Transverse colon (tissue), 4 donors: ENCODE measurements around the gene GRIN2A. TPM values are rescaled to one million over a fixed set of nuclear protein-coding genes. Genes with fewer than 3 reads are reported as not detected.

Experiments used
- DNase-seq: peaks from one replicate; pipeline ENCODE4 v3.0.0-alpha.2; 2019
- H3K27ac ChIP-seq, 4 donors: fragments of 200-600 bp; sonication (generic); 2 replicates each; pipeline ENCODE4 v1.5.1; 2016 to 2018; ENCODE audit warnings: inconsistent platforms in 4 of 4
- H3K27me3 ChIP-seq: fragments of 200-600 bp; sonication (generic); 2 replicates; pipeline ENCODE4 v1.5.1; 2017; ENCODE audit warnings: inconsistent platforms
- H3K36me3 ChIP-seq, 4 donors: fragments of 200-600 bp; sonication (generic); 2 replicates each; pipeline ENCODE4 v1.5.1; 2017 to 2019; ENCODE audit warnings: inconsistent platforms in 4 of 4
- H3K4me1 ChIP-seq, 4 donors: fragments of 200-600 bp; sonication (generic); 2 replicates each; pipeline ENCODE4 v1.5.1; 2017 to 2020; ENCODE audit warnings: inconsistent platforms in 4 of 4
- H3K4me3 ChIP-seq, 4 donors: fragments of 200-600 bp; sonication (generic); 1 replicate in 1 of 4; 2 replicates in 3 of 4; pipeline versions ENCODE4 v1.5.1 to v1.6.1; 2017 to 2019; ENCODE audit warnings: inconsistent platforms in 4 of 4
- H3K9me3 ChIP-seq, 2 donors: fragments of 200-600 bp; sonication (generic); 2 replicates each; pipeline ENCODE4 v1.5.1; 2017 to 2019; ENCODE audit warnings: inconsistent platforms in 2 of 2
- CTCF ChIP-seq, 5 experiments: fragments of 200-600 bp in 3 of 5; fragments of 450-650 bp in 2 of 5; sonication (generic) in 3 of 5; IDR thresholded peaks; 1 replicate in 2 of 5; 2 replicates in 3 of 5; pipeline ENCODE4 v1.5.1; 2016 to 2017; ENCODE audit warnings: antibody characterized with exemption in 5 of 5, inconsistent platforms in 3 of 5, mild to moderate bottlenecking in 2 of 5, moderate library complexity in 1 of 5
- EP300 ChIP-seq: sonication (generic); formaldehyde crosslinking; IDR thresholded peaks from one replicate; pipeline ENCODE4 v1.6.1; 2017; ENCODE audit warnings: antibody characterized with exemption, low read depth
- POLR2A ChIP-seq: fragments of 450-650 bp; IDR thresholded peaks from one replicate; pipeline ENCODE4 v1.6.1; 2016; ENCODE audit warnings: antibody characterized with exemption, mild to moderate bottlenecking, moderate library complexity
- POLR2AphosphoS5 ChIP-seq, 3 donors: sonication (generic); formaldehyde crosslinking; IDR thresholded peaks; one replicate each; pipeline ENCODE4 v1.6.1; 2016; ENCODE audit warnings: antibody characterized with exemption in 3 of 3
- WGBS, 2 donors: methylation state at CpG; one replicate each; pipeline ENCODE4 v1.1.5; 2018; ENCODE audit warnings: low coverage in 1 of 2; 5-methylcytosine and 5-hydroxymethylcytosine counted together
- in situ Hi-C, 4 donors: fragments of 200-750 bp; cut with MboI; loops; one replicate each; pipeline versions ENCODE4 v1.15.0 to v1.15.1; 2017; ENCODE audit warnings: low sequenced_read_pairs in 3 of 4, low pct_ligation_motif_present in 1 of 4, low pct_unique_long_range_greater_than_20kb in 1 of 4
- intact Hi-C: fragments of 100-400 bp; cut with DNase I; formaldehyde crosslinking; loops from one replicate; pipeline ENCODE4 v1.15.1; 2023; ENCODE audit warnings: low total_unique reads
- total RNA-seq, 4 donors: library from RNA; depleted of rRNA; stranded (reverse); fragments of >200 nt; gene quantifications; one replicate each; pipeline ENCODE4 v1.1.0, GENCODE V29; 2016

The GRIN2A gene
- total RNA-seq, 4 donors from 2014 or later = 0.14 to 0.37 (median 0.18) TPM

GRCh38 chr16:9775998-9776397 lies 406.2 kb downstream of the GRIN2A start:
- WGBS, 2 donors = 30 to 53% methylated on average over 2 to 5 of the region's 5 CpGs
- Histone ChIP-seq H3K4me1 (no peaks in the 10 kb centered on the region), H3K9me3 (no peaks in the 10 kb centered on the region), H3K27me3 (no peaks in the 10 kb centered on the region), H3K27ac (no peak overlapping the region), H3K36me3 (no peaks in the 10 kb centered on the region), H3K4me3 (no peak overlapping the region)
- TF ChIP-seq POLR2AphosphoS5 (IDR thresholded peaks at IDR 0.05) (no peak), EP300 (no peak), POLR2A (no peak), CTCF (IDR thresholded peaks at IDR 0.05) (no peak)
- in situ Hi-C loops (no loop called here), intact Hi-C loops (no loop called here)
- DNase-seq = no peak

GRCh38 chr16:9773289-9773688 lies 408.9 kb downstream of the GRIN2A start:
- Histone ChIP-seq H3K27me3 (no peaks in the 10 kb centered on the region), H3K4me1 (no peaks in the 10 kb centered on the region), H3K9me3 (no peaks in the 10 kb centered on the region), H3K27ac (no peak overlapping the region), H3K36me3 (no peaks in the 10 kb centered on the region), H3K4me3 (no peak overlapping the region)
- intact Hi-C loops = no loop called here
- in situ Hi-C loops = no loop called here
- no peak for DNase-seq
- 21 to 48% methylated on average over 2 to 4 of the region's 4 CpGs for WGBS, 2 donors
- TF ChIP-seq POLR2A (no peak), CTCF (IDR thresholded peaks at IDR 0.05) (no peak), EP300 (no peak), POLR2AphosphoS5 (IDR thresholded peaks at IDR 0.05) (no peak)

- H3K27ac ChIP-seq = no peak overlapping the region
- H3K4me3 ChIP-seq = no peak overlapping the region
- in situ Hi-C loops (no loop called here), intact Hi-C loops (no loop called here)
- DNase-seq = no peak
- no peaks in the 10 kb centered on the region for H3K4me1 ChIP-seq
- WGBS, 2 donors = 55 to 63% methylated on average over 6 to 9 of the region's 9 CpGs
- H3K36me3 ChIP-seq = no peaks in the 10 kb centered on the region
- TF ChIP-seq POLR2AphosphoS5 (IDR thresholded peaks at IDR 0.05) (no peak), CTCF (IDR thresholded peaks at IDR 0.05) (no peak), EP300 (no peak)
- H3K9me3 ChIP-seq = no peaks in the 10 kb centered on the region
- H3K27me3 ChIP-seq = no peaks in the 10 kb centered on the region
Observed at GRCh38 chr16:9772526-9773225, 409.6 kb downstream of the GRIN2A start.

GRCh38 chr16:9766891-9767290 lies 415.3 kb downstream of the GRIN2A start:
- no peak overlapping the region for H3K27ac ChIP-seq
- intact Hi-C loops = no loop called here
- no peaks in the 10 kb centered on the region for H3K4me1 ChIP-seq
- H3K36me3 ChIP-seq = no peaks in the 10 kb centered on the region
- TF ChIP-seq POLR2AphosphoS5 (IDR thresholded peaks at IDR 0.05) (no peak), EP300 (no peak), POLR2A (no peak), CTCF (IDR thresholded peaks at IDR 0.05) (no peak)
- in situ Hi-C loops = no loop called here
- WGBS, 2 donors = 71 to 73% methylated on average over 4 of the region's 4 CpGs
- H3K4me3 ChIP-seq = no peak overlapping the region
- no peaks in the 10 kb centered on the region for H3K27me3 ChIP-seq
- H3K9me3 ChIP-seq = no peaks in the 10 kb centered on the region
- no peak for DNase-seq
